H1 (cell line): Measurements from ENCODE around the gene RPS6KA4. TPM values are rescaled to one million over a fixed set of nuclear protein-coding genes. Genes with fewer than 3 reads are reported as not detected.

Experiments used
- CTCF ChIA-PET: fragments of 300-600 bp; sonication (Branson Sonifier 250); formaldehyde crosslinking; loops from one replicate; lab custom pipeline; 2021; ENCODE audit not compliant: partially characterized antibody; lab: Charles Lee
- POLR2A ChIA-PET: fragments of 300-600 bp; sonication (Branson Sonifier 250); formaldehyde crosslinking; loops from one replicate; lab custom pipeline; 2021; ENCODE audit warnings: inconsistent platforms; ENCODE audit not compliant: partially characterized antibody; lab: Charles Lee
- DNase-seq, 2 experiments: peaks; one replicate each; pipeline versions ENCODE4 v3.0.0 to v3.0.0-alpha.2; 2010 to 2022; ENCODE audit warnings: low spot score in 2 of 2, low read depth in 1 of 2, mixed read lengths in 1 of 2
- FAIRE-seq: peaks from 2 replicates; lab custom pipeline; 2011; peaks lifted over from hg19 to GRCh38; lab: Jason Lieb, UNC
- H2AFZ ChIP-seq: 2 replicates; pipeline ENCODE4 v1.8.1; 2012; ENCODE audit warnings: low read length, inconsistent platforms
- H2AK5ac ChIP-seq: 2 replicates; pipeline ENCODE4 v1.6.1; 2013; ENCODE audit warnings: low read depth, low read length
- H2BK120ac ChIP-seq: replicated peaks from 2 replicates; pipeline ENCODE3; 2013; ENCODE audit warnings: low read depth, low read length, inconsistent platforms
- H2BK12ac ChIP-seq: 2 replicates; pipeline ENCODE4 v1.6.1; 2013; ENCODE audit warnings: low read depth, low read length
- H2BK15ac ChIP-seq: 2 replicates; pipeline ENCODE4 v1.6.1; 2013; ENCODE audit warnings: low read length
- H2BK20ac ChIP-seq: 2 replicates; pipeline ENCODE4 v1.6.1; 2013; ENCODE audit warnings: low read length
- H2BK5ac ChIP-seq: 2 replicates; pipeline ENCODE4 v1.6.1; 2013; ENCODE audit warnings: low read depth, low read length
- H3K14ac ChIP-seq: 2 replicates; pipeline ENCODE4 v1.6.1; 2013; ENCODE audit warnings: inconsistent platforms; ENCODE audit not compliant: insufficient read length
- H3K18ac ChIP-seq: 2 replicates; pipeline ENCODE4 v1.6.1; 2013; ENCODE audit warnings: low read length; ENCODE audit errors: extremely low read depth
- H3K23ac ChIP-seq: 2 replicates; pipeline ENCODE4 v1.6.1; 2013; ENCODE audit warnings: inconsistent platforms; ENCODE audit not compliant: insufficient read length
- H3K23me2 ChIP-seq: 2 replicates; pipeline ENCODE4 v1.6.1; 2013; ENCODE audit warnings: low read depth, low read length
- H3K27ac ChIP-seq: 2 replicates; pipeline ENCODE4 v1.6.1; 2011; ENCODE audit warnings: low read depth, low read length, inconsistent platforms
- H3K27me3 ChIP-seq, 4 experiments: replicated peaks in 1 of 4; 1 replicate in 1 of 4; 2 replicates in 3 of 4; pipeline versions ENCODE4 v1.6.1 to v1.8.1; 2011 to 2013; ENCODE audit warnings: low read length in 3 of 4, mild to moderate bottlenecking in 3 of 4, inconsistent platforms in 2 of 4, mixed read lengths in 2 of 4, moderate library complexity in 1 of 4; ENCODE audit not compliant: control insufficient read depth in 3 of 4, insufficient read depth in 3 of 4; ENCODE audit errors: extremely low read depth in 1 of 4
- H3K36me3 ChIP-seq, 4 experiments: 2 replicates each; pipeline versions ENCODE4 v1.6.1 to v1.8.1; 2011 to 2013; ENCODE audit warnings: mild to moderate bottlenecking in 4 of 4, low read length in 3 of 4, moderate library complexity in 2 of 4, control low read depth in 1 of 4, inconsistent platforms in 1 of 4; ENCODE audit not compliant: insufficient read depth in 4 of 4, control insufficient read depth in 2 of 4
- H3K4ac ChIP-seq: replicated peaks from 2 replicates; pipeline ENCODE3; 2013; ENCODE audit warnings: low read length, low read depth, mixed read lengths, inconsistent platforms; ENCODE audit not compliant: insufficient read length
- H3K4me1 ChIP-seq, 4 experiments: replicated peaks in 1 of 4; 1 replicate in 1 of 4; 2 replicates in 3 of 4; pipeline versions ENCODE4 v1.6.1 to v1.8.1; 2011 to 2013; ENCODE audit warnings: low read length in 3 of 4, inconsistent platforms in 2 of 4, mixed read lengths in 1 of 4; ENCODE audit not compliant: insufficient read depth in 4 of 4, control insufficient read depth in 3 of 4
- H3K4me2 ChIP-seq, 2 experiments: 2 replicates each; pipeline versions ENCODE4 v1.6.1 to v1.8.1; 2011 to 2013; ENCODE audit warnings: low read depth in 2 of 2, low read length in 2 of 2, control low read depth in 1 of 2, inconsistent platforms in 1 of 2, mild to moderate bottlenecking in 1 of 2; ENCODE audit not compliant: insufficient read depth in 1 of 2
- H3K4me3 ChIP-seq, 4 experiments: fragments of 200-600, 300-600 bp in 1 of 4; sonication (generic), shearing (Covaris generic), sonication (Bioruptor Twin) in 1 of 4; 2 replicates each; pipeline versions ENCODE4 v1.5.1 to v1.8.1; 2011 to 2016; ENCODE audit warnings: low read length in 4 of 4, low read depth in 3 of 4, control low read depth in 2 of 4, inconsistent platforms in 2 of 4, mild to moderate bottlenecking in 2 of 4, mixed read lengths in 1 of 4, moderate library complexity in 1 of 4; ENCODE audit not compliant: insufficient read depth in 2 of 4; ENCODE audit errors: extremely low read depth in 1 of 4
- H3K56ac ChIP-seq: replicated peaks from 2 replicates; pipeline ENCODE3; 2013; ENCODE audit warnings: low read depth, mild to moderate bottlenecking, mixed read lengths, low read length, inconsistent platforms; ENCODE audit not compliant: insufficient read length
- H3K79me1 ChIP-seq: 2 replicates; pipeline ENCODE4 v1.6.1; 2013; ENCODE audit warnings: low read depth, low read length, control low read depth
- H3K79me2 ChIP-seq, 2 experiments: 2 replicates each; pipeline versions ENCODE4 v1.6.1 to v1.8.1; 2012 to 2013; ENCODE audit warnings: low read length in 2 of 2, mild to moderate bottlenecking in 2 of 2, inconsistent platforms in 1 of 2; ENCODE audit not compliant: insufficient read depth in 2 of 2, control insufficient read depth in 1 of 2
- H3K9ac ChIP-seq, 4 experiments: replicated peaks in 1 of 4; 1 replicate in 1 of 4; 2 replicates in 3 of 4; pipeline versions ENCODE4 v1.6.1 to v1.8.1; 2011 to 2013; ENCODE audit warnings: low read depth in 3 of 4, low read length in 3 of 4, control low read depth in 2 of 4, mild to moderate bottlenecking in 2 of 4, moderate library complexity in 2 of 4, inconsistent platforms in 1 of 4; ENCODE audit errors: extremely low read depth in 1 of 4
- H3K9me3 ChIP-seq, 2 experiments: 2 replicates each; pipeline versions ENCODE4 v1.6.1 to v1.8.1; 2012 to 2013; ENCODE audit warnings: mild to moderate bottlenecking in 2 of 2, moderate library complexity in 2 of 2, control low read depth in 1 of 2, inconsistent platforms in 1 of 2, low read depth in 1 of 2, low read length in 1 of 2, mixed read lengths in 1 of 2; ENCODE audit not compliant: insufficient read depth in 2 of 2
- H4K20me1 ChIP-seq, 2 experiments: replicated peaks in 1 of 2; 2 replicates each; pipeline versions ENCODE3 to v1.8.1; 2011 to 2013; ENCODE audit warnings: inconsistent platforms in 2 of 2, low read length in 2 of 2, mild to moderate bottlenecking in 1 of 2; ENCODE audit not compliant: insufficient read depth in 2 of 2, control insufficient read depth in 1 of 2
- H4K5ac ChIP-seq: 2 replicates; pipeline ENCODE4 v1.6.1; 2013; ENCODE audit warnings: low read length, low read depth, mixed read lengths, inconsistent platforms; ENCODE audit not compliant: insufficient read length
- H4K8ac ChIP-seq: 2 replicates; pipeline ENCODE4 v1.8.0; 2013; ENCODE audit warnings: mild to moderate bottlenecking, moderate library complexity, low read length, inconsistent platforms; ENCODE audit not compliant: insufficient read depth; ENCODE audit errors: extremely low read depth
- H4K91ac ChIP-seq: replicated peaks from 2 replicates; pipeline ENCODE3; 2013; ENCODE audit warnings: low read length, mixed read lengths, inconsistent platforms; ENCODE audit not compliant: insufficient read length
- BRCA1 ChIP-seq: IDR thresholded peaks from 2 replicates; pipeline ENCODE4 v1.6.1; 2012; ENCODE audit warnings: low read depth, low read length, improper control_type of control experiment
- CTCF ChIP-seq, 3 experiments: IDR thresholded peaks; 1 replicate in 2 of 3; 2 replicates in 1 of 3; pipeline versions ENCODE4 v1.5.1 to v1.6.1; 2011; ENCODE audit warnings: low read length in 3 of 3, mild to moderate bottlenecking in 3 of 3, inconsistent platforms in 2 of 3, low read depth in 1 of 3, moderate library complexity in 1 of 3; ENCODE audit not compliant: insufficient read depth in 1 of 3; ENCODE audit errors: control extremely low read depth in 1 of 3
- EGR1 ChIP-seq: IDR thresholded peaks from 2 replicates; pipeline ENCODE4 v1.6.1; 2011; ENCODE audit warnings: low read depth, low read length, borderline replicate concordance
- RAD21 ChIP-seq, 2 experiments: IDR thresholded peaks in 1 of 2; conservative IDR thresholded peaks in 1 of 2; 2 replicates each; pipeline ENCODE4 v1.6.1; 2011; ENCODE audit warnings: low read depth in 2 of 2, low read length in 2 of 2, improper control_type of control experiment in 1 of 2, inconsistent platforms in 1 of 2, mild to moderate bottlenecking in 1 of 2, moderate library complexity in 1 of 2
- RNF2 ChIP-seq: fragments of 200-900, 300-1000 bp; sonication (generic); IDR thresholded peaks from 2 replicates; pipeline ENCODE4 v1.7.1; 2016; ENCODE audit warnings: borderline replicate concordance, low read depth, mild to moderate bottlenecking, antibody characterized with exemption, low read length; ENCODE audit not compliant: poor library complexity, severe bottlenecking; ENCODE audit errors: missing control alignments
- WGBS, 2 experiments: shearing (Covaris generic) in 1 of 2; methylation state at CpG; one replicate each; pipeline versions ENCODE4 v1.1.6 to v1.1.7; 2013 to 2015; ENCODE audit warnings: low lambda C conversion rate in 2 of 2, mixed read lengths in 2 of 2, inconsistent platforms in 1 of 2, low coverage in 1 of 2, missing lambda C conversion rate in 1 of 2; ENCODE audit not compliant: insufficient replicate concordance in 2 of 2, insufficient coverage in 1 of 2, insufficient read length in 1 of 2; ENCODE audit errors: extremely low coverage in 1 of 2, missing lambda C conversion rate in 1 of 2; 5-methylcytosine and 5-hydroxymethylcytosine counted together
- polyA plus RNA-seq, 7 experiments: library from polyadenylated mRNA; depleted of rRNA in 3 of 7; stranded (reverse) in 5 of 7; unstranded in 2 of 7; fragments of >200 nt in 5 of 7; fragments of 200-250 nt in 2 of 7; gene quantifications; 1 replicate in 5 of 7; 2 replicates in 1 of 7; 4 replicates in 1 of 7; pipeline versions ENCODE4 v1.2.1 to v1.2.3, GENCODE V29; 2011 to 2013; ENCODE audit warnings: missing spikeins in 2 of 7, mixed read lengths in 2 of 7
- total RNA-seq: library from RNA; stranded (reverse); fragmentation: NEBNext Ultra II Directional; extraction: Animal tissue kit (Norgen Biotek cat#: 25700); gene quantifications from 2 replicates; pipeline ENCODE4 v1.2.1, GENCODE V29; 2021

Gene RPS6KA4
- total and polyA plus RNA-seq, 2 of the 8 experiments (the other 6 are each of a cell fraction or from before 2014, with no cell fraction given), result 8.2 to 12.6 TPM

GRCh38 chr11:64343767-64344559 lies 15.0 kb upstream of the RPS6KA4 start:
- H3K79me1 ChIP-seq, result no peaks in the 10 kb centered on the region
- H3K4ac ChIP-seq, result no peak overlapping the region
- no peak overlapping the region for H2BK120ac ChIP-seq
- no peak for FAIRE-seq
- peaks cover 0 to 29% (median 19%) of the 10 kb centered on the region in 4 experiments; a peak in 6 of 7 replicates for H3K4me1 ChIP-seq
- no peak overlapping the region for H3K56ac ChIP-seq
- H3K27me3 ChIP-seq, result peaks cover 0 to 2% (median 0%) of the 10 kb centered on the region in 4 experiments; a peak in 1 of 7 replicates
- peaks cover 11% of the 10 kb centered on the region; the same call in 1 of the 2 replicates for H3K23me2 ChIP-seq
- TF ChIP-seq BRCA1 (no peak), RAD21 (IDR thresholded peaks at IDR 0.05 in 1 of 2, conservative IDR thresholded peaks at IDR 0.05 in 1 of 2; ENCODE audit: low read depth in 2 of 2, low read length in 2 of 2) (peak; percentile 69 to 83), EGR1 (no peak), CTCF (IDR thresholded peaks at IDR 0.05; ENCODE audit: control extremely low read depth in 1 of 3, insufficient read depth in 1 of 3, low read depth in 1 of 3, low read length in 3 of 3) (peak in 2 of 3 experiments; percentile 64 to 68; a peak in 3 of 4 replicates), RNF2 (no peak)
- no peak overlapping the region for H4K5ac ChIP-seq
- ChIA-PET CTCF (interaction anchor here (0.6 to 37.6 kb wide), 17 partner anchors 7 to 361 kb away, joined by 3 to 614 read pairs (median 4); partner anchors contain the start of genes CATSPERZ, CCDC88B, ESRRA and PRDX5), POLR2A (interaction anchor here (0.9 to 6.1 kb wide), 4 partner anchors 9 to 27 kb away, joined by 3 to 38 read pairs (median 8); partner anchors contain the start of genes PRDX5 and TRMT112)
- no peaks in the 10 kb centered on the region for H3K36me3 ChIP-seq
- H4K91ac ChIP-seq, result no peak overlapping the region
- H2BK20ac ChIP-seq, result no peak overlapping the region
- H3K4me2 ChIP-seq, result no peak overlapping the region
- H2BK12ac ChIP-seq, result no peak overlapping the region
- no peak overlapping the region for H3K27ac ChIP-seq
- H2AFZ ChIP-seq, result no peak overlapping the region
- no peak overlapping the region for H3K14ac ChIP-seq
- H3K23ac ChIP-seq, result no peak overlapping the region
- H2BK15ac ChIP-seq, result no peak overlapping the region
- no peak overlapping the region for H3K18ac ChIP-seq
- no peaks in the 10 kb centered on the region for H3K9me3 ChIP-seq
- H4K8ac ChIP-seq, result no peak overlapping the region
- WGBS, 2 experiments, result 82% methylated on average over 15 of the region's 18 CpGs; no CpG with 5 or more reads in 1 of the 2 experiments
- no peak for DNase-seq
- H2BK5ac ChIP-seq, result no peak overlapping the region
- no peak overlapping the region for H3K9ac ChIP-seq
- no peak overlapping the region for H3K4me3 ChIP-seq
- no peak overlapping the region for H2AK5ac ChIP-seq
- H3K79me2 ChIP-seq, result no peaks in the 10 kb centered on the region
- H4K20me1 ChIP-seq, result peaks cover 0 to 2% of the 10 kb centered on the region in 2 experiments
